ENCODE data around the gene NAP1L4. TPM values are rescaled to one million over a fixed set of nuclear protein-coding genes. Genes with fewer than 3 reads are reported as not detected.

Gene NAP1L4
- total and polyA plus RNA-seq, 2 donors (not counting 1 experiment from before 2014, with no cell fraction given): 62.1 to 133 TPM

GRCh38 chr11:3016861-3017260 is 24.7 kb upstream of the NAP1L4 start:
- ATAC-seq (ENCODE audit: low read depth) (no peak), DNase-seq (no peak)
- Histone ChIP-seq H3K79me2 (ENCODE audit: control insufficient read depth, insufficient read depth, low read length) (no peaks in the 10 kb centered on the region), H3K4me3 (ENCODE audit: control extremely low read depth in 1 of 5, extremely low read depth in 1 of 5, insufficient read depth in 1 of 5, low read depth in 2 of 5, low read length in 4 of 5) (no peak overlapping the region), H3K4me1 (ENCODE audit: control insufficient read depth in 2 of 2, insufficient read depth in 2 of 2, low read length in 2 of 2) (peaks cover under 1 to 20% of the 10 kb centered on the region in 2 donors), H3K9ac (ENCODE audit: low read length) (no peak overlapping the region), H2AFZ (ENCODE audit: insufficient read depth, low read depth, low read length, poor library complexity, severe bottlenecking) (no peak overlapping the region), H4K20me1 (ENCODE audit: control insufficient read depth, insufficient read depth, low read length, poor library complexity, severe bottlenecking) (no peaks in the 10 kb centered on the region), H3K36me3 (replicated peaks in 1 of 2; ENCODE audit: control extremely low read depth in 1 of 2, control insufficient read depth in 1 of 2, extremely low read depth in 1 of 2, insufficient read depth in 2 of 2, low read length in 1 of 2) (peaks cover 3 to 63% of the 10 kb centered on the region in 2 experiments), H3K27me3 (replicated peaks in 1 of 4; ENCODE audit: control extremely low read depth in 1 of 4, control insufficient read depth in 3 of 4, insufficient read depth in 4 of 4, low read length in 3 of 4) (no peaks in the 10 kb centered on the region), H3K9me3 (ENCODE audit: control extremely low read depth in 1 of 3, control insufficient read depth in 2 of 3, insufficient read depth in 1 of 3, low read length in 2 of 3) (no peaks in the 10 kb centered on the region), H3K27ac (ENCODE audit: low read length in 2 of 2) (no peak overlapping the region), H3K4me2 (replicated peaks; ENCODE audit: low read depth, low read length, poor library complexity, severe bottlenecking) (no peak overlapping the region)
- intact Hi-C loops (cut with micrococcal nuclease): no loop called here
- Mint-ChIP-seq H3K27me3 (no peaks in the 10 kb centered on the region), H3K4me3 (no peak overlapping the region), H3K9me3 (ENCODE audit: insufficient read depth) (no peaks in the 10 kb centered on the region), H3K4me1 (peaks cover under 1% of the 10 kb centered on the region), H3K27ac (no peak overlapping the region)
- WGBS (ENCODE audit: insufficient coverage): 98% methylated on average over 8 of the region's 11 CpGs
- ChIA-PET POLR2A (interaction anchor here (0.5 kb wide), 1 partner anchor 172 kb away, joined by 4 read pairs; no protein-coding TSS in a partner anchor), CTCF (interaction anchor here (1.2 kb wide), 1 partner anchor 74 kb away, joined by 3 read pairs; no protein-coding TSS in a partner anchor)
- TF ChIP-seq EZH2 (IDR thresholded peaks at IDR 0.05; ENCODE audit: borderline replicate concordance, insufficient read depth, low read depth, low read length, poor library complexity, severe bottlenecking): no peak
- TF ChIP-seq CTCF (IDR thresholded peaks at IDR 0.05): no peak

GRCh38 chr11:3015796-3016195 is 23.7 kb upstream of the NAP1L4 start:
- H4K20me1 ChIP-seq (ENCODE audit: control insufficient read depth, insufficient read depth, low read length, poor library complexity, severe bottlenecking): no peaks in the 10 kb centered on the region
- intact Hi-C loops (cut with micrococcal nuclease): no loop called here
- no peaks in the 10 kb centered on the region for H3K9me3 ChIP-seq (ENCODE audit: control extremely low read depth in 1 of 3, control insufficient read depth in 2 of 3, insufficient read depth in 1 of 3, low read length in 2 of 3)
- TF ChIP-seq CTCF (IDR thresholded peaks at IDR 0.05) (no peak), EZH2 (IDR thresholded peaks at IDR 0.05; ENCODE audit: borderline replicate concordance, insufficient read depth, low read depth, low read length, poor library complexity, severe bottlenecking) (no peak)
- DNase-seq: no peak
- H2AFZ ChIP-seq (ENCODE audit: insufficient read depth, low read depth, low read length, poor library complexity, severe bottlenecking): no peak overlapping the region
- H3K79me2 ChIP-seq (ENCODE audit: control insufficient read depth, insufficient read depth, low read length): no peaks in the 10 kb centered on the region
- Mint-ChIP-seq H3K4me1 (no peaks in the 10 kb centered on the region), H3K27ac (no peak overlapping the region), H3K9me3 (ENCODE audit: insufficient read depth) (no peaks in the 10 kb centered on the region), H3K4me3 (no peak overlapping the region), H3K27me3 (no peaks in the 10 kb centered on the region)
- no peak overlapping the region for H3K27ac ChIP-seq (ENCODE audit: low read length in 2 of 2)
- no peak overlapping the region for H3K9ac ChIP-seq (ENCODE audit: low read length)
- CTCF ChIA-PET: interaction anchor here (0.7 kb wide), 2 partner anchors 40 to 54 kb away, joined by 3 read pairs; no protein-coding TSS in a partner anchor
- H3K27me3 ChIP-seq (replicated peaks in 1 of 4; ENCODE audit: control extremely low read depth in 1 of 4, control insufficient read depth in 3 of 4, insufficient read depth in 4 of 4, low read length in 3 of 4): no peaks in the 10 kb centered on the region
- H3K4me3 ChIP-seq (ENCODE audit: control extremely low read depth in 1 of 5, extremely low read depth in 1 of 5, insufficient read depth in 1 of 5, low read depth in 2 of 5, low read length in 4 of 5): no peak overlapping the region
- 96% methylated on average over 9 of the region's 10 CpGs for WGBS (ENCODE audit: insufficient coverage)
- no peak overlapping the region for H3K4me2 ChIP-seq (replicated peaks; ENCODE audit: low read depth, low read length, poor library complexity, severe bottlenecking)
- no peak for ATAC-seq (ENCODE audit: low read depth)
- H3K36me3 ChIP-seq (replicated peaks in 1 of 2; ENCODE audit: control extremely low read depth in 1 of 2, control insufficient read depth in 1 of 2, extremely low read depth in 1 of 2, insufficient read depth in 2 of 2, low read length in 1 of 2): peaks cover 3 to 69% of the 10 kb centered on the region in 2 experiments
- peaks cover 0 to 17% of the 10 kb centered on the region in 2 donors for H3K4me1 ChIP-seq (ENCODE audit: control insufficient read depth in 2 of 2, insufficient read depth in 2 of 2, low read length in 2 of 2)
- POLR2A ChIA-PET: no interaction called here

Data from B cell (primary cell).